Fibroblast of lung (primary cell): ENCODE results near the gene SYT17.

ENCODE experiments used
- EZH2 ChIP-seq: IDR thresholded peaks from 2 replicates; pipeline ENCODE4 v1.5.1; 2012; ENCODE audit warnings: low read length, control low read depth, mild to moderate bottlenecking; ENCODE audit errors: missing control alignments
- TF ChIP-seq, protein P1 (sequence below), 2 donors: IDR thresholded peaks in 1 of 2; conservative IDR thresholded peaks in 1 of 2; 1 replicate in 1 of 2; 2 replicates in 1 of 2; pipeline ENCODE4 v1.5.1; 2011 to 2012; ENCODE audit warnings: low read length in 2 of 2, control low read depth in 1 of 2, inconsistent platforms in 1 of 2, low read depth in 1 of 2, mild to moderate bottlenecking in 1 of 2

DNA sequence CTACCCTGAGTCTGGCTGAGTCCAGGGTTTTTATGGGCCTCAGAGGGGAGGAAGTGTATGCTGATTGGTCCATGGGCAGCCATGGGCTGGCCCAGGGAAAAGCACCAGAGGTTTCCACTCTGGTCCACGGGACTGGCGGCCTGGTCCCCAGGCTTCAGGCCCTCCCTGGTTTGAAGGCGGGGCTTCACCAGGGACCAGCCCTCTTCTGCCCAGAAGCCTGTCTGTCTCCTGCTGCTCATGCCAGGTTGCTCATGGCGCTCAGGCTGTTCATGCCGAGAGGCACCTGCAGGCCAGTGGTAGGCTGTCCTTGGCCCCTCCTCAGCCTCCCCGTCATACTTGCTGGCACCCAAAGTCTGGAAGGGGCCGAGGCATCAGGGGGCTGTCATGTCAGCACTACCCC is 72.5 kb downstream of the SYT17 start:
- TF ChIP-seq, protein P1, sequence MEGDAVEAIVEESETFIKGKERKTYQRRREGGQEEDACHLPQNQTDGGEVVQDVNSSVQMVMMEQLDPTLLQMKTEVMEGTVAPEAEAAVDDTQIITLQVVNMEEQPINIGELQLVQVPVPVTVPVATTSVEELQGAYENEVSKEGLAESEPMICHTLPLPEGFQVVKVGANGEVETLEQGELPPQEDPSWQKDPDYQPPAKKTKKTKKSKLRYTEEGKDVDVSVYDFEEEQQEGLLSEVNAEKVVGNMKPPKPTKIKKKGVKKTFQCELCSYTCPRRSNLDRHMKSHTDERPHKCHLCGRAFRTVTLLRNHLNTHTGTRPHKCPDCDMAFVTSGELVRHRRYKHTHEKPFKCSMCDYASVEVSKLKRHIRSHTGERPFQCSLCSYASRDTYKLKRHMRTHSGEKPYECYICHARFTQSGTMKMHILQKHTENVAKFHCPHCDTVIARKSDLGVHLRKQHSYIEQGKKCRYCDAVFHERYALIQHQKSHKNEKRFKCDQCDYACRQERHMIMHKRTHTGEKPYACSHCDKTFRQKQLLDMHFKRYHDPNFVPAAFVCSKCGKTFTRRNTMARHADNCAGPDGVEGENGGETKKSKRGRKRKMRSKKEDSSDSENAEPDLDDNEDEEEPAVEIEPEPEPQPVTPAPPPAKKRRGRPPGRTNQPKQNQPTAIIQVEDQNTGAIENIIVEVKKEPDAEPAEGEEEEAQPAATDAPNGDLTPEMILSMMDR (conservative IDR thresholded peaks at IDR 0.05 in 1 of 2, IDR thresholded peaks at IDR 0.05 in 1 of 2; ENCODE audit: low read depth in 1 of 2, low read length in 2 of 2), result no peak
- no peak for TF ChIP-seq EZH2
